SK-N-SH (cell line): Measurements from ENCODE around the gene THY1. TPM values are rescaled to one million over a fixed set of nuclear protein-coding genes. Genes with fewer than 3 reads are reported as not detected.
A peak's percentile ranks its signal among the peaks of the same experiment; 100 is the strongest.

Experiments used
- CTCF ChIA-PET: fragments of 300-600, 350-600 bp; formaldehyde crosslinking; extraction: SDS; loops from one replicate; lab custom pipeline; 2021; lab: Yijun Ruan, JAX
- POLR2A ChIA-PET: fragments of 350-600 bp; sonication (Branson Sonifier 250); formaldehyde crosslinking; extraction: SDS; loops from one replicate; lab custom pipeline; 2020; ENCODE audit warnings: antibody characterized with exemption, inconsistent platforms; lab: Yijun Ruan, JAX
- DNase-seq: peaks from one replicate; pipeline ENCODE4 v3.0.0; 2012
- H2AFZ ChIP-seq: fragments of 200-600 bp; sonication (generic); 2 replicates; pipeline ENCODE4 v1.8.1; 2016; ENCODE audit warnings: antibody characterized with exemption, mild to moderate bottlenecking, low read depth
- H3F3A ChIP-seq: fragments of 200-600 bp; sonication (generic); replicated peaks from 2 replicates; pipeline ENCODE3; 2016; ENCODE audit warnings: antibody characterized with exemption, mild to moderate bottlenecking; ENCODE audit not compliant: insufficient read depth
- H3K27ac ChIP-seq, 2 experiments: fragments of 200-500 bp in 1 of 2; fragments of 200-600 bp in 1 of 2; sonication (Bioruptor generic) in 1 of 2; sonication (generic), shearing (Covaris generic) in 1 of 2; 2 replicates each; pipeline versions ENCODE4 v1.5.1 to v1.6.1; 2014 to 2016; ENCODE audit warnings: low read depth in 2 of 2, inconsistent platforms in 1 of 2, low read length in 1 of 2, mild to moderate bottlenecking in 1 of 2, mixed read lengths in 1 of 2
- H3K27me3 ChIP-seq: fragments of 200-600 bp; sonication (generic), shearing (Covaris generic); 2 replicates; pipeline ENCODE4 v1.6.1; 2016; ENCODE audit warnings: mixed run types; ENCODE audit not compliant: insufficient read depth
- H3K36me3 ChIP-seq, 2 experiments: fragments of 200-500 bp in 1 of 2; fragments of 200-600 bp in 1 of 2; sonication (Bioruptor generic) in 1 of 2; sonication (generic) in 1 of 2; replicated peaks in 1 of 2; 2 replicates each; pipeline versions ENCODE3 to v1.5.1; 2014 to 2016; ENCODE audit warnings: low read length in 1 of 2, mild to moderate bottlenecking in 1 of 2; ENCODE audit not compliant: insufficient read depth in 2 of 2, control insufficient read depth in 1 of 2
- H3K4me1 ChIP-seq, 2 experiments: fragments of 200-500 bp in 1 of 2; fragments of 200-600 bp in 1 of 2; sonication (Bioruptor generic) in 1 of 2; sonication (generic), shearing (Covaris generic) in 1 of 2; 2 replicates each; pipeline versions ENCODE4 v1.5.1 to v1.6.1; 2014 to 2016; ENCODE audit warnings: low read depth in 1 of 2, low read length in 1 of 2, mixed run types in 1 of 2; ENCODE audit not compliant: insufficient read depth in 2 of 2, control insufficient read depth in 1 of 2
- H3K4me2 ChIP-seq: fragments of 200-600 bp; sonication (generic), shearing (Covaris generic); 2 replicates; pipeline ENCODE4 v1.6.1; 2017; ENCODE audit warnings: mixed run types
- H3K4me3 ChIP-seq, 2 experiments: fragments of 200-500 bp in 1 of 2; fragments of 200-600 bp in 1 of 2; sonication (Bioruptor generic) in 1 of 2; sonication (generic), shearing (Covaris generic) in 1 of 2; 2 replicates each; pipeline versions ENCODE4 v1.5.1 to v1.8.1; 2014 to 2016; ENCODE audit warnings: low read depth in 2 of 2, inconsistent platforms in 1 of 2, low read length in 1 of 2, mild to moderate bottlenecking in 1 of 2, mixed read lengths in 1 of 2, moderate library complexity in 1 of 2
- H3K79me2 ChIP-seq: fragments of 200-600 bp; sonication (generic); 2 replicates; pipeline ENCODE4 v1.8.1; 2017; ENCODE audit warnings: mild to moderate bottlenecking; ENCODE audit not compliant: insufficient read depth
- H3K9ac ChIP-seq: fragments of 200-600 bp; sonication (generic); 2 replicates; pipeline ENCODE4 v1.6.1; 2017; ENCODE audit warnings: mixed run types
- H3K9me2 ChIP-seq: fragments of 200-600 bp; sonication (generic); 2 replicates; pipeline ENCODE4 v1.6.1; 2017; ENCODE audit warnings: mixed run types
- H3K9me3 ChIP-seq: fragments of 200-600 bp; sonication (generic); 2 replicates; pipeline ENCODE4 v1.6.1; 2017; ENCODE audit warnings: mixed run types, mild to moderate bottlenecking, moderate library complexity
- H4K20me1 ChIP-seq: fragments of 200-600 bp; sonication (generic); 2 replicates; pipeline ENCODE4 v1.6.1; 2017; ENCODE audit warnings: mild to moderate bottlenecking, mixed run types; ENCODE audit not compliant: insufficient read depth
- CHD2 ChIP-seq: fragments of 150-350 bp; IDR thresholded peaks from 2 replicates; pipeline ENCODE4 v1.6.1; 2018; ENCODE audit warnings: low read length; ENCODE audit not compliant: partially characterized antibody
- EP300 ChIP-seq, 2 experiments: IDR thresholded peaks; 2 replicates each; pipeline versions ENCODE4 v1.4.0 to v1.6.1; 2012; ENCODE audit warnings: borderline replicate concordance in 1 of 2, low read depth in 1 of 2, low read length in 1 of 2
- NRF1 ChIP-seq: IDR thresholded peaks from 2 replicates; pipeline ENCODE4 v1.6.1; 2012; ENCODE audit warnings: low read depth, mild to moderate bottlenecking, low read length
- RCOR1 ChIP-seq: fragments of 150-350 bp; IDR thresholded peaks from 2 replicates; pipeline ENCODE4 v1.6.1; 2017; ENCODE audit warnings: antibody characterized with exemption, low read length
- RFX5 ChIP-seq: IDR thresholded peaks from 2 replicates; pipeline ENCODE4 v1.6.1; 2012; ENCODE audit warnings: mild to moderate bottlenecking, improper control_type of control experiment, low read length
- TCF12 ChIP-seq: IDR thresholded peaks from 2 replicates; pipeline ENCODE4 v1.4.0; 2012
- USF2 ChIP-seq: fragments of 150-350 bp; IDR thresholded peaks from 2 replicates; pipeline ENCODE4 v1.6.1; 2017; ENCODE audit warnings: antibody characterized with exemption, low read length, low read depth, borderline replicate concordance
- YY1 ChIP-seq: IDR thresholded peaks from 2 replicates; pipeline ENCODE4 v1.4.0; 2012; ENCODE audit warnings: low read depth, mild to moderate bottlenecking
- ZBTB33 ChIP-seq: IDR thresholded peaks from 2 replicates; pipeline ENCODE4 v1.4.0; 2012; ENCODE audit warnings: low read depth, borderline replicate concordance
- WGBS: methylation state at CpG from one replicate; pipeline ENCODE4 v1.1.6; 2017; ENCODE audit warnings: low lambda C conversion rate; 5-methylcytosine and 5-hydroxymethylcytosine counted together
- polyA plus RNA-seq, 3 experiments: library from polyadenylated mRNA; depleted of rRNA; stranded (reverse); fragments of >200 nt; gene quantifications; 2 replicates each; pipeline ENCODE4 v1.2.3, GENCODE V29; 2012

Gene THY1
- polyA plus RNA-seq, 1 of the 3 experiments (the other 2 are of a cell fraction) = 1,091 TPM

GRCh38 chr11:119370486-119371046 is 52.4 kb downstream of the THY1 start (continued):
- TF ChIP-seq ZBTB33 = no peak
- TF ChIP-seq RFX5 = no peak
- no peak for TF ChIP-seq NRF1

- H3K9ac ChIP-seq = no peak overlapping the region
- TF ChIP-seq EP300 (IDR thresholded peaks at IDR 0.05; ENCODE audit: borderline replicate concordance in 1 of 2, low read depth in 1 of 2, low read length in 1 of 2) = peak in 1 of 2 experiments; percentile 56; a peak in 1 of 4 replicates
- 0 out of 2 replicates have a peak, but pooled peaks have one; percentile 7 for TF ChIP-seq RCOR1
- TF ChIP-seq YY1 = no peak
- peak; percentile 15 for TF ChIP-seq CHD2
- TF ChIP-seq TCF12 = peak; percentile 67; the same call in 1 of the 2 replicates
- TF ChIP-seq USF2 = no peak
- POLR2A ChIA-PET = interaction anchor here (1.3 to 1.4 kb wide), 2 partner anchors 16 to 32 kb away, joined by 3 read pairs; no protein-coding TSS in a partner anchor
- CTCF ChIA-PET = interaction anchor here (1.2 to 22.5 kb wide), 8 partner anchors 10 to 108 kb away, joined by 3 to 390 read pairs (median 12); partner anchors contain the start of genes C1QTNF5 and USP2
- no peak overlapping the region for H3K4me2 ChIP-seq
- H3K4me3 ChIP-seq = no peak overlapping the region
- peak; percentile 77 for DNase-seq
- no peak overlapping the region for H2AFZ ChIP-seq
- H3K9me3 ChIP-seq = no peaks in the 10 kb centered on the region
- H3K36me3 ChIP-seq = no peaks in the 10 kb centered on the region
- H3K79me2 ChIP-seq = no peaks in the 10 kb centered on the region
- H3K27me3 ChIP-seq = no peaks in the 10 kb centered on the region
- no peaks in the 10 kb centered on the region for H3K9me2 ChIP-seq
- peak overlapping the region in 1 of 2 experiments; percentile 85; a peak in 2 of 4 replicates for H3K27ac ChIP-seq
- no peaks in the 10 kb centered on the region for H3F3A ChIP-seq
- H4K20me1 ChIP-seq = no peaks in the 10 kb centered on the region
- H3K4me1 ChIP-seq = peaks cover 23 to 89% of the 10 kb centered on the region in 2 experiments
- 68% methylated on average over 10 of the region's 13 CpGs for WGBS
These were observed 53.6 kb downstream of the THY1 start for GRCh38 chr11:119369132-119369925.
